ENCODE measurements around the gene RASSF10. TPM values are rescaled to one million over a fixed set of nuclear protein-coding genes. Genes with fewer than 3 reads are reported as not detected.

Gene RASSF10
- total and polyA plus RNA-seq, 8 donors: 2.0 to 22.2 (median 15.6) TPM

GRCh38 chr11:13009921-13010748 is 1.0 kb downstream of the RASSF10 start:
- no peak for TF ChIP-seq CTCF (IDR thresholded peaks at IDR 0.05)
- ATAC-seq (peak; percentile 48), DNase-seq (peak in 1 of 4 donors; percentile 70)
- H3K4me1 ChIP-seq: peaks cover 4 to 17% of the 10 kb centered on the region in 2 donors
- H3K27me3 ChIP-seq: peaks cover 60 to 97% of the 10 kb centered on the region in 2 donors
- intact Hi-C loops (cut with DNase I): no loop called here
- H3K9me3 ChIP-seq: no peaks in the 10 kb centered on the region
- no peak overlapping the region for H3K27ac ChIP-seq
- H3K4me3 ChIP-seq: peak overlapping the region; percentile 19 to 30
- no peaks in the 10 kb centered on the region for H3K36me3 ChIP-seq

GRCh38 chr11:13010749-13011465 is 1.8 kb downstream of the RASSF10 start:
- peaks cover 60 to 98% of the 10 kb centered on the region in 2 donors for H3K27me3 ChIP-seq
- no peaks in the 10 kb centered on the region for H3K9me3 ChIP-seq
- no peak for TF ChIP-seq CTCF (IDR thresholded peaks at IDR 0.05)
- DNase-seq: peak in 2 of 4 donors; percentile 43 to 76
- H3K4me1 ChIP-seq: peaks cover 4 to 17% of the 10 kb centered on the region in 2 donors
- intact Hi-C loops (cut with DNase I): no loop called here
- H3K27ac ChIP-seq: no peak overlapping the region
- no peak for ATAC-seq
- no peaks in the 10 kb centered on the region for H3K36me3 ChIP-seq
- H3K4me3 ChIP-seq: peak overlapping the region; percentile 6 to 30

- TF ChIP-seq CTCF (IDR thresholded peaks at IDR 0.05): no peak
- no peaks in the 10 kb centered on the region for H3K9me3 ChIP-seq
- peak overlapping the region in 1 of 2 donors; percentile 16 for H3K4me3 ChIP-seq
- DNase-seq (no peak), ATAC-seq (no peak)
- intact Hi-C loops (cut with DNase I): no loop called here
- no peak overlapping the region for H3K27ac ChIP-seq
- H3K4me1 ChIP-seq: peaks cover 4 to 17% of the 10 kb centered on the region in 2 donors
- no peaks in the 10 kb centered on the region for H3K36me3 ChIP-seq
- peaks cover 60 to 99% of the 10 kb centered on the region in 2 donors for H3K27me3 ChIP-seq
Measured at GRCh38 chr11:13011466-13012055, 2.4 kb downstream of the RASSF10 start.

- no peak overlapping the region for H3K4me3 ChIP-seq
- no peak for TF ChIP-seq CTCF (IDR thresholded peaks at IDR 0.05)
Measured at GRCh38 chr11:13012056-13012661, 3.0 kb downstream of the RASSF10 start.

More at GRCh38 chr11:13012056-13012661, 3.0 kb downstream of the RASSF10 start:
- peak in 1 of 4 donors; percentile 31 for DNase-seq
- Histone ChIP-seq H3K27me3 (peaks cover 60 to 93% of the 10 kb centered on the region in 2 donors), H3K27ac (no peak overlapping the region), H3K9me3 (no peaks in the 10 kb centered on the region), H3K36me3 (no peaks in the 10 kb centered on the region), H3K4me1 (peaks cover 4 to 17% of the 10 kb centered on the region in 2 donors)
- intact Hi-C loops (cut with DNase I): no loop called here
- ATAC-seq: no peak

Measured in left lung (tissue), 10 donors.